ENCODE data around the gene SLC17A1.

- TF ChIP-seq, protein P1, sequence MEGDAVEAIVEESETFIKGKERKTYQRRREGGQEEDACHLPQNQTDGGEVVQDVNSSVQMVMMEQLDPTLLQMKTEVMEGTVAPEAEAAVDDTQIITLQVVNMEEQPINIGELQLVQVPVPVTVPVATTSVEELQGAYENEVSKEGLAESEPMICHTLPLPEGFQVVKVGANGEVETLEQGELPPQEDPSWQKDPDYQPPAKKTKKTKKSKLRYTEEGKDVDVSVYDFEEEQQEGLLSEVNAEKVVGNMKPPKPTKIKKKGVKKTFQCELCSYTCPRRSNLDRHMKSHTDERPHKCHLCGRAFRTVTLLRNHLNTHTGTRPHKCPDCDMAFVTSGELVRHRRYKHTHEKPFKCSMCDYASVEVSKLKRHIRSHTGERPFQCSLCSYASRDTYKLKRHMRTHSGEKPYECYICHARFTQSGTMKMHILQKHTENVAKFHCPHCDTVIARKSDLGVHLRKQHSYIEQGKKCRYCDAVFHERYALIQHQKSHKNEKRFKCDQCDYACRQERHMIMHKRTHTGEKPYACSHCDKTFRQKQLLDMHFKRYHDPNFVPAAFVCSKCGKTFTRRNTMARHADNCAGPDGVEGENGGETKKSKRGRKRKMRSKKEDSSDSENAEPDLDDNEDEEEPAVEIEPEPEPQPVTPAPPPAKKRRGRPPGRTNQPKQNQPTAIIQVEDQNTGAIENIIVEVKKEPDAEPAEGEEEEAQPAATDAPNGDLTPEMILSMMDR (IDR thresholded peaks at IDR 0.05; ENCODE audit: low read depth, low read length), result no peak
- TF ChIP-seq POLR2A (IDR thresholded peaks at IDR 0.05; ENCODE audit: extremely low read depth, insufficient read length) (no peak), MAX (IDR thresholded peaks at IDR 0.05; ENCODE audit: low read depth, low read length) (no peak), MYC (IDR thresholded peaks at IDR 0.05; ENCODE audit: low read depth, low read length) (no peak)
Measured at GRCh38 chr6:25787428-25787827, 44.4 kb downstream of the SLC17A1 start.
